ENCODE results near the gene SYNPO2.

DNA sequence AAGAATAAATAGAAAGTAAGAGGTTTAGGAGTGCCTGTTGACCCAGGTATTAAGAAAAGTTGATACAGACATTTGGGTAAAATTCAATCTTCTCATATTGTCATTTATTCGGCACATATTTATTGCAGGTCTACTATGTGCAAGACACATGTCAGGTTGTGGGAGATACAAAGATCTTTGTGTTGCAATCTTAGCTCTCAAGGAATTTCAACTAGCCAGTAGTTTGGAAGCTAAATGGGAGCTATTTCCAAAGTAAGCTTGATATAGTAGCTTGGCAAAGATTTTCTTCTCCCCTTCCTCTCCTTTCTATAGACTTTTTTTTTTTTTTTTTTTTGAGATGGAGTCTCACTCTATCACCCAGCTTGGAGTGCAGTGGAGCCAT, 122.9 kb downstream of the SYNPO2 start:
- TF ChIP-seq, protein P1, sequence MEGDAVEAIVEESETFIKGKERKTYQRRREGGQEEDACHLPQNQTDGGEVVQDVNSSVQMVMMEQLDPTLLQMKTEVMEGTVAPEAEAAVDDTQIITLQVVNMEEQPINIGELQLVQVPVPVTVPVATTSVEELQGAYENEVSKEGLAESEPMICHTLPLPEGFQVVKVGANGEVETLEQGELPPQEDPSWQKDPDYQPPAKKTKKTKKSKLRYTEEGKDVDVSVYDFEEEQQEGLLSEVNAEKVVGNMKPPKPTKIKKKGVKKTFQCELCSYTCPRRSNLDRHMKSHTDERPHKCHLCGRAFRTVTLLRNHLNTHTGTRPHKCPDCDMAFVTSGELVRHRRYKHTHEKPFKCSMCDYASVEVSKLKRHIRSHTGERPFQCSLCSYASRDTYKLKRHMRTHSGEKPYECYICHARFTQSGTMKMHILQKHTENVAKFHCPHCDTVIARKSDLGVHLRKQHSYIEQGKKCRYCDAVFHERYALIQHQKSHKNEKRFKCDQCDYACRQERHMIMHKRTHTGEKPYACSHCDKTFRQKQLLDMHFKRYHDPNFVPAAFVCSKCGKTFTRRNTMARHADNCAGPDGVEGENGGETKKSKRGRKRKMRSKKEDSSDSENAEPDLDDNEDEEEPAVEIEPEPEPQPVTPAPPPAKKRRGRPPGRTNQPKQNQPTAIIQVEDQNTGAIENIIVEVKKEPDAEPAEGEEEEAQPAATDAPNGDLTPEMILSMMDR (IDR thresholded peaks at IDR 0.05; ENCODE audit: insufficient read depth, low read length, poor library complexity, severe bottlenecking): no peak
- TF ChIP-seq EZH2phosphoT487 (conservative IDR thresholded peaks at IDR 0.05; ENCODE audit: low read length): no peak
